Smooth muscle cell (in vitro differentiated cells): ENCODE results near the gene YWHAQ. TPM values are rescaled to one million over a fixed set of nuclear protein-coding genes. Genes with fewer than 3 reads are reported as not detected.

ENCODE experiments used
- DNase-seq: peaks from one replicate; lab custom pipeline; 2025; ENCODE audit not compliant: unreplicated experiment; lab: John Stamatoyannopoulos, UW
- H2AFZ ChIP-seq: fragments of 200-600 bp; sonication (generic); 2 replicates; pipeline ENCODE4 v1.6.0; 2016; ENCODE audit warnings: antibody characterized with exemption, low read depth, mild to moderate bottlenecking
- H3F3A ChIP-seq: fragments of 200-600 bp; sonication (generic); 2 replicates; pipeline ENCODE4 v1.6.0; 2017; ENCODE audit warnings: antibody characterized with exemption, low read depth
- H3K27ac ChIP-seq: fragments of 200-600 bp; sonication (generic); 2 replicates; pipeline ENCODE4 v1.5.1; 2016; ENCODE audit warnings: low read depth, mild to moderate bottlenecking
- H3K27me3 ChIP-seq: fragments of 200-600 bp; sonication (generic); 2 replicates; pipeline ENCODE4 v1.6.1; 2016; ENCODE audit warnings: low read depth, mild to moderate bottlenecking
- H3K36me3 ChIP-seq: fragments of 200-600 bp; sonication (generic); 2 replicates; pipeline ENCODE4 v1.5.1; 2016; ENCODE audit warnings: low read depth
- H3K4me1 ChIP-seq: fragments of 200-600 bp; sonication (generic); 2 replicates; pipeline ENCODE4 v1.5.1; 2016; ENCODE audit warnings: low read depth
- H3K4me2 ChIP-seq: fragments of 200-600 bp; sonication (generic); 2 replicates; pipeline ENCODE4 v1.6.0; 2016; ENCODE audit warnings: mild to moderate bottlenecking
- H3K4me3 ChIP-seq: fragments of 200-600 bp; sonication (generic); 2 replicates; pipeline ENCODE4 v1.5.1; 2016; ENCODE audit warnings: mild to moderate bottlenecking
- H3K79me2 ChIP-seq: fragments of 200-600 bp; sonication (generic); 2 replicates; pipeline ENCODE4 v1.6.0; 2016; ENCODE audit warnings: low read depth, mild to moderate bottlenecking
- H3K9ac ChIP-seq: fragments of 200-600 bp; sonication (generic); 2 replicates; pipeline ENCODE4 v1.6.0; 2016; ENCODE audit warnings: low read depth
- H3K9me3 ChIP-seq: fragments of 200-600 bp; sonication (generic); replicated peaks from 2 replicates; pipeline ENCODE4 v1.5.1; 2016; ENCODE audit warnings: low read depth
- H4K20me1 ChIP-seq: fragments of 200-600 bp; sonication (generic); 2 replicates; pipeline ENCODE4 v1.6.0; 2016; ENCODE audit warnings: low read depth
- WGBS: methylation state at CpG from one replicate; pipeline ENCODE4 v1.1.7; 2016; ENCODE audit warnings: low lambda C conversion rate; 5-methylcytosine and 5-hydroxymethylcytosine counted together
- polyA plus RNA-seq: library from polyadenylated mRNA; unstranded; fragments of >200 nt; fragmentation: Nextera tagmentation; extraction: Ambion mirVana; gene quantifications from 2 replicates; pipeline ENCODE4 v1.2.1, GENCODE V29; 2016
- total RNA-seq: library from RNA; depleted of rRNA; stranded (reverse); fragments of >200 nt; gene quantifications from 2 replicates; pipeline ENCODE4 v1.2.3, GENCODE V29; 2014
- TF ChIP-seq, protein P1 (sequence below): fragments of 200-600 bp; sonication (generic); IDR thresholded peaks from 2 replicates; pipeline ENCODE4 v1.5.1; 2017; ENCODE audit warnings: borderline replicate concordance, mild to moderate bottlenecking, antibody characterized with exemption; ENCODE audit not compliant: insufficient read depth, poor library complexity, severe bottlenecking

YWHAQ gene
- total and polyA plus RNA-seq, 2 experiments from 2014 or later = 300 to 417 TPM

DNA sequence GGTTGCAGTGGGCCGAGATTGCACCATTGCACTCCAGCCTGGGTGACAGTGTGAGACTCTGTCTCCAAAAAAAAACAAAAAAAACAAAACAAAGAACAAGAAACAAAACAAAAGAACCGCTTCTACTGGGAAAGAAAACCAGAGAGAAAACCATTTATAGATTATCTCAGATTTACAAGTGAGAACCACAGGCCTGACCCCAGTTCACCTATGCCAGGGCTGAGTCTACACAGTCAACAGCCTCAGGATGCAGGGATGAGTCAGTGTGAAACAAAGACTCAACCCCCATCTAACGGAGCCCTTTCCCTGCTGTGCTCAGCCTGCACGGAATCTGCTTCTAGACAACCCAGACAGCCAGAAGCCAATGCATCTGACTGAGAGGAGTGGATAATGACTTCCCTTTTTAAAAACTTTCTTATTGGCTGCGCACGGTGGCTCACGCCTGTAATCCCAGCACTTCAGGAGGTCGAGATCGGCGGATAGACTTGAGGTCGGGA, 25.5 kb upstream of the YWHAQ start:
- 52% methylated on average over 11 of the region's 11 CpGs for WGBS
- Histone ChIP-seq H3K4me3 (no peak overlapping the region), H3K79me2 (no peaks in the 10 kb centered on the region), H3K4me2 (peak overlapping the region; percentile 9), H4K20me1 (peaks cover 5% of the 10 kb centered on the region), H2AFZ (no peak overlapping the region), H3K27me3 (no peaks in the 10 kb centered on the region), H3K9me3 (no peaks in the 10 kb centered on the region), H3K36me3 (no peaks in the 10 kb centered on the region), H3K4me1 (no peaks in the 10 kb centered on the region), H3K27ac (peak overlapping the region; percentile 71), H3K9ac (peak overlapping the region; percentile 11), H3F3A (peaks cover 6% of the 10 kb centered on the region)
- DNase-seq = no peak
- TF ChIP-seq, protein P1, sequence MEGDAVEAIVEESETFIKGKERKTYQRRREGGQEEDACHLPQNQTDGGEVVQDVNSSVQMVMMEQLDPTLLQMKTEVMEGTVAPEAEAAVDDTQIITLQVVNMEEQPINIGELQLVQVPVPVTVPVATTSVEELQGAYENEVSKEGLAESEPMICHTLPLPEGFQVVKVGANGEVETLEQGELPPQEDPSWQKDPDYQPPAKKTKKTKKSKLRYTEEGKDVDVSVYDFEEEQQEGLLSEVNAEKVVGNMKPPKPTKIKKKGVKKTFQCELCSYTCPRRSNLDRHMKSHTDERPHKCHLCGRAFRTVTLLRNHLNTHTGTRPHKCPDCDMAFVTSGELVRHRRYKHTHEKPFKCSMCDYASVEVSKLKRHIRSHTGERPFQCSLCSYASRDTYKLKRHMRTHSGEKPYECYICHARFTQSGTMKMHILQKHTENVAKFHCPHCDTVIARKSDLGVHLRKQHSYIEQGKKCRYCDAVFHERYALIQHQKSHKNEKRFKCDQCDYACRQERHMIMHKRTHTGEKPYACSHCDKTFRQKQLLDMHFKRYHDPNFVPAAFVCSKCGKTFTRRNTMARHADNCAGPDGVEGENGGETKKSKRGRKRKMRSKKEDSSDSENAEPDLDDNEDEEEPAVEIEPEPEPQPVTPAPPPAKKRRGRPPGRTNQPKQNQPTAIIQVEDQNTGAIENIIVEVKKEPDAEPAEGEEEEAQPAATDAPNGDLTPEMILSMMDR = no peak

- no peaks in the 10 kb centered on the region for H3K79me2 ChIP-seq
- H3K9ac ChIP-seq = peak overlapping the region; percentile 11
- H3K4me3 ChIP-seq = no peak overlapping the region
- DNase-seq = no peak
- H3K36me3 ChIP-seq = no peaks in the 10 kb centered on the region
- no peaks in the 10 kb centered on the region for H3K4me1 ChIP-seq
- TF ChIP-seq, protein P1 = no peak
- H3K27me3 ChIP-seq = no peaks in the 10 kb centered on the region
- H3K4me2 ChIP-seq = peak overlapping the region; percentile 9
- no peak overlapping the region for H2AFZ ChIP-seq
- peaks cover 6% of the 10 kb centered on the region for H3F3A ChIP-seq
- H3K27ac ChIP-seq = peak overlapping the region; percentile 71
- H3K9me3 ChIP-seq = no peaks in the 10 kb centered on the region
- peaks cover 5% of the 10 kb centered on the region for H4K20me1 ChIP-seq
- WGBS = 63% methylated on average over 13 of the region's 13 CpGs
Observed at GRCh38 chr2:9655441-9656269, 24.9 kb upstream of the YWHAQ start.

- Histone ChIP-seq H3K36me3 (no peaks in the 10 kb centered on the region), H3K4me3 (no peak overlapping the region), H2AFZ (no peak overlapping the region), H3K9me3 (no peaks in the 10 kb centered on the region), H3K27me3 (no peaks in the 10 kb centered on the region), H3K9ac (no peak overlapping the region), H3K4me1 (no peaks in the 10 kb centered on the region), H3K4me2 (no peak overlapping the region), H3F3A (peaks cover 6% of the 10 kb centered on the region), H4K20me1 (peaks cover 5% of the 10 kb centered on the region), H3K79me2 (no peaks in the 10 kb centered on the region), H3K27ac (no peak overlapping the region)
- no peak for DNase-seq
- WGBS = 87% methylated on average over 6 of the region's 6 CpGs
- TF ChIP-seq, protein P1 = no peak
Observed at GRCh38 chr2:9654452-9655100, 23.8 kb upstream of the YWHAQ start.
